ENCODE results near the gene MROH2A. TPM values are rescaled to one million over a fixed set of nuclear protein-coding genes. Genes with fewer than 3 reads are reported as not detected.

Gene MROH2A
- total RNA-seq, 1 experiment from 2014 or later: not detected

DNA sequence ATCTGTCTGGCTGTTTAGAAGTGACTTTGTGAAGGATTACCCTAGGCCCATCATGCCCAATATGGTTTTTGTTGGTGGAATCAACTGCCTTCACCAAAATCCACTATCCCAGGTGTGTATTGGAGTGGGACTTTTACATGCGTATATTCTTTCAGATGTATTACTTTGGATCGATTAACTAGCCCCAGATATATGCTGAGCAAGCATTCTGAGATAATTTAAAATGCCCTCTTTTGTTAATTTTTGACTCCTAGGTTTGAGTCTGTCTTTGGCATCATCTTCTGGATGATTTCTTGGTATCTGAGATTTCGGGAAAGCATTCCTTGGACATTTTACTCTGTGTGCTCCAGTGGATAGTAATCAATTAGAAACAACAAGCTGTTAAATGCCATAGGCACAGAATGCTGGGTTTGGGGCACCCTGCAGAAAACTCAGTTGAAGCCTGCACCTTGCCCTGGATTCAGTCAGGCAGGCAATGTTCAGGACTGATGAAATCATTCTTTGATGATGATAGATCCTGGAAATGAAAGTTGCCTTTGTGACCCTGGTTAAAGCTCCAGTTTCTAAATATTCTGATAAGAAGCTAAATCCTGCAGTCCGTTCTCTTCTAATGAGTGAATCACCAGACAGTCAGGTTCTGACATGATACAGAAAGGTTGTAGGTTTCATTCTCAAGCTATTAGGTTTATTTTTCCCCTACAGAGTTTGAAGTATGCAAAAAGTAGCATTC lies 16.9 kb upstream of the MROH2A start:
- DNase-seq (ENCODE audit: low read depth): no peak

GRCh38 chr2:233764264-233764663 lies 13.9 kb upstream of the MROH2A start:
- peak; percentile 46 for DNase-seq (ENCODE audit: low read depth)

- no peak for DNase-seq (ENCODE audit: low read depth)
Measured at GRCh38 chr2:233764761-233765160, 13.4 kb upstream of the MROH2A start.

DNA sequence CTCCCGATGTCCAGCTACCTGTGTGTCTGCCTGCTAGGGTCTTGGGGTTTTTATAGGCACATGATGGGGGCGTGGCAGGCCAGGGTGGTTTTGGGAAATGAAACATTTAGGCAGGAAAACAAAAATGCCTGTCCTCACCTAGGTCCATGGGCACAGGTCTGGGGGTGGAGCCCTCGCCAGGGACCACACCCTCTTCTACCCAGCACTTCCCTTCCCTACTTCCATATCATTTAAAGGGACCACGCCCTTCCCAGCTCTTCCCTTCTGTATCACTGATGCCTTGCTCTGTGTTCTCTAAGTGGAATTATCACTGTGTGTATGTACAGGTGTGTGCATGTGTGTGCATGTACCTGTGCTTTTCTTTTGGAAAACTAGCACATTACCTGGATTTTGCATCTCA lies 11.7 kb upstream of the MROH2A start:
- no peak for DNase-seq (ENCODE audit: low read depth)

DNA sequence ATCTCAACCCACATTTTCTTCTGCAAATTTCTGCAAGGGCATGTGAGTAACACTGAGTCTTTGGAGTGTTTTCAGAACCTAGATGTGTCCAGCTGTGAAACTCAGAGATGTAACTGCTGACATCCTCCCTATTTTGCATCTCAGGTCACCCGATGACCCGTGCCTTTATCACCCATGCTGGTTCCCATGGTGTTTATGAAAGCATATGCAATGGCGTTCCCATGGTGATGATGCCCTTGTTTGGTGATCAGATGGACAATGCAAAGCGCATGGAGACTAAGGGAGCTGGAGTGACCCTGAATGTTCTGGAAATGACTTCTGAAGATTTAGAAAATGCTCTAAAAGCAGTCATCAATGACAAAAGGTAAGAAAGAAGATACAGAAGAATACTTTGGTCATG lies 10.1 kb upstream of the MROH2A start:
- DNase-seq (ENCODE audit: low read depth): no peak

DNA sequence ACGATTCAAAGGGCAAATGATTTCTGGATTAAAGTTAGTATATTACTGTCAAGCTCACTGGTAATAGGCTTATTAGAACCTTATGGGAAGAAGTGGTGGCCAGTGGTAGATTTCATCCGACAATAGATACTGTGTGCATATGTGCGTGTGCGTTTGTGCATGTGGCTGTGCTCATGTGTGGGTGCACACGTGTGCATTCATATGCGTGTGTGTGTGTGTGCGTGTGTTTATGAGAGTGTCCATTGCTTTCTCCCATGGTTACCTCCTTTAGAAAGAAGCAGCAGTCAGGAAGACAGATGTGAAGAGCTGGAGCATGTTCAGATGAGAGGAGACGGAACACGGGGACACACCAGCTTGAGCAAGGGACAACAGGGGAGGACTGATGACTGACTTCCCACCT lies 8.9 kb upstream of the MROH2A start:
- no peak for DNase-seq (ENCODE audit: low read depth)

DNA sequence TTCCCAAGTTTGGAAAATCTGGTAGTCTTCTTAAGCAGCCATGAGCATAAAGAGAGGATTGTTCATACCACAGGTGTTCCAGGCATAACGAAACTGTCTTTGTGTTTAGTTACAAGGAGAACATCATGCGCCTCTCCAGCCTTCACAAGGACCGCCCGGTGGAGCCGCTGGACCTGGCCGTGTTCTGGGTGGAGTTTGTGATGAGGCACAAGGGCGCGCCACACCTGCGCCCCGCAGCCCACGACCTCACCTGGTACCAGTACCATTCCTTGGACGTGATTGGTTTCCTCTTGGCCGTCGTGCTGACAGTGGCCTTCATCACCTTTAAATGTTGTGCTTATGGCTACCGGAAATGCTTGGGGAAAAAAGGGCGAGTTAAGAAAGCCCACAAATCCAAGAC lies 6.0 kb upstream of the MROH2A start:
- DNase-seq (ENCODE audit: low read depth): no peak

- DNase-seq (ENCODE audit: low read depth): no peak
Measured at GRCh38 chr2:233772583-233772982, 5.5 kb upstream of the MROH2A start.

DNA sequence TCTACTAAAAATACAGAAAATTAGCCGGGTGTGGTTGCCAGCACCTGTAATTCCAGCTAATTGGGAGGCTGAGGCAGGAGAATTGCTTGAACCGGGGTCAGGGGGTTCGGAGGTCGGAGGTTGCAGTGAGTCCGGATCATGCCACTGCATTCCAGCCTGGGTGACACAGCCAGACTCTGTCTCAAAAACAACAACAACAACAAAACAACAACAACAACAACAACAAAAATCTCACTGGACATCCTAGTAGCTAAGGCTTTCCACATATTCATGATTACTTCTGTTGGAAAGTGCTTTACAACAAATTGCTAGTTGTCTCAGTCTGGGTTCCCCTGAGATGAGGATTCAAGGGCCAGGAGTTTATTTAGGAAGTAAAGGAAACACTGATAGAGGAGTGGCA lies 4.3 kb upstream of the MROH2A start:
- DNase-seq (ENCODE audit: low read depth): no peak

DNA sequence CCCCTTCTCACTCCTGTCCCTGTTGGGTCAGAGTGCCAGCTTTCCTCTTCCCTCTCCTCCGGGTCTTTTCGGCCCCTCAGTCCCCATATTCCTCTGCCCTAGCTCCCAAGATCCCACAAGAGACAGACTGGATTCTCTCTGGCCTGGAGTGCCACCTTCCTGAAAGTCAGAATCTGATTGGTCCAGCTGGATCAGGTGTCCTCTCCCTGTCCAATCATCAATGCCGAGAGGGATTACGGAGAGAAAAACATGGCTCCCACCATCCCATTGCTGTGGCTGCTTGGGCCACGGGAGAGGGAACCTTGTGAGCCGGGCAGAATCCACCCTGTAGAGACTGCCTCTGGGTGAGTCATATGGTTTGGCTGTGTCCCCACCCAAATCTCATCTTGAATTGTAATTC lies 2.7 kb upstream of the MROH2A start:
- DNase-seq (ENCODE audit: low read depth): peak; percentile 4

GRCh38 chr2:233779722-233780121 lies 1.6 kb downstream of the MROH2A start:
- DNase-seq (ENCODE audit: low read depth): no peak

- DNase-seq (ENCODE audit: low read depth): no peak
Measured at GRCh38 chr2:233780771-233781170, 2.6 kb downstream of the MROH2A start.

DNA sequence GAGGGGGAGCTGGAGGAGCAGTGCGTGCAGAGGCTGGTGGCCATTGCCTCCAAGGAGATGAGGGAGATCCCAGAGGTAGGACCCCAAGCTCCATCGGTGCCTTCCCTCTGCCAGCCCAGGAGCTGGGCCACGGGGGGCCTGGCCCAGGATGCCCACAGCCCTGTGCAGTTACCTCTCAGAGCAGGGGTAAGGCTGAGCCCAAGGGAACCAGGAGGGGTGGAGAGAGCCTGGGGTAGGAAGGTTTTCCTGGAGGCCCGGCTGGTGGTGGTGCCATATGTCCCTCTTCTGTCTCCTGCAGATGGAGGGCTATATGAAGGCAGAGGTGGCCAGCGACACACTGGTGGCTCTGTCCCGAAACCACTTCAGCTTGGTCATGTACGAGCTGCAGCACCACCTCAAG lies 11.4 kb downstream of the MROH2A start:
- no peak for DNase-seq (ENCODE audit: low read depth)

GRCh38 chr2:233791151-233791882 lies 13.2 kb downstream of the MROH2A start:
- no peak for DNase-seq (ENCODE audit: low read depth)

- no peak for DNase-seq (ENCODE audit: low read depth)
Measured at GRCh38 chr2:233791883-233792329, 13.8 kb downstream of the MROH2A start.

- DNase-seq (ENCODE audit: low read depth): no peak
Measured at GRCh38 chr2:233792720-233793119, 14.6 kb downstream of the MROH2A start.

- DNase-seq (ENCODE audit: low read depth): no peak
Measured at GRCh38 chr2:233793465-233794127, 15.5 kb downstream of the MROH2A start.

- no peak for DNase-seq (ENCODE audit: low read depth)
Measured at GRCh38 chr2:233794128-233794658, 16.1 kb downstream of the MROH2A start.

DNA sequence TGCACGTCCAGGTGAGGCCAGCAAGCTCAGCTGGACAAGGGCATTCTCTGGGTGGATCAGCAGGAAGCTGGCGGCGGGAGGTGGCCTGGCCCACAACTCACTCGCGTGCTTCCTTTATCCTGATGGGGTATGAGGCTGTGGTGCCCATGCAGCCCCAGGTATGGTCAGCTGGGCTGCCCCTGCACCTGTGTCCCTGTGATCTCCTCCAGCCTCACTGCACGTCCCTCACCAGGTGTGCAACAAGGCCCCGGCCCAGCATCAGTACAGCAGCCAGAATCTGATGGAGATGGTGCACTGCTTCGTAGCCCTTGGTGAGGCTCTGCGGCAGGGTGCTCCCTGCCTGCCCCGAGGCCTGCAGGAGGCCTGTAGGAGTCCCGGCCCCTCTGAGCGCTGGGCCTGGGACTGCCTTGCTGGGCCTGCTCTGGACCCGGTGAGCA lies 17.6 kb downstream of the MROH2A start:
- no peak for DNase-seq (ENCODE audit: low read depth)

- DNase-seq (ENCODE audit: low read depth): no peak
Measured at GRCh38 chr2:233796254-233796653, 18.1 kb downstream of the MROH2A start.

- DNase-seq (ENCODE audit: low read depth): no peak
Measured at GRCh38 chr2:233798335-233799086, 20.4 kb downstream of the MROH2A start.
